ENCODE measurements around the gene CTNND2.

CTNND2 gene

DNA sequence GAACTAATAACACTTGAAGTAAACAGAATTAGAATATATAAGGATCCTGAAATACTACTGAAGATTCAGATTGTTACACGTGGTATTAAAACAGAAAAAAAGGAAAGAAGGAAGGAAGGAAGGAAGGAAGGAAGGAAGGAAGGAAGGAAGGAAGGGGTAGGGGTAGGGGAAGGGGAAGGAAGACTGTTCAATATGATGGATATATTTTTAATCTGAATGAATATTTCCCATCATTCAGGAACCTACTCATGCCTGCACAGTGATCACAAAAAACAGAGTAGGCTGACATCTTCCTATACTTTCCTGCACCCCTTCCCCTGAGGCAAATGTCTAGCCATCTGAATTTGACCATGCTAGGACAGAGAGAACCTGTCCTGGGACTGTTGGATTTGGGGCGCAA, 133.9 kb downstream of the CTNND2 start:
- DNase-seq (ENCODE audit: low read depth) = no peak

DNA sequence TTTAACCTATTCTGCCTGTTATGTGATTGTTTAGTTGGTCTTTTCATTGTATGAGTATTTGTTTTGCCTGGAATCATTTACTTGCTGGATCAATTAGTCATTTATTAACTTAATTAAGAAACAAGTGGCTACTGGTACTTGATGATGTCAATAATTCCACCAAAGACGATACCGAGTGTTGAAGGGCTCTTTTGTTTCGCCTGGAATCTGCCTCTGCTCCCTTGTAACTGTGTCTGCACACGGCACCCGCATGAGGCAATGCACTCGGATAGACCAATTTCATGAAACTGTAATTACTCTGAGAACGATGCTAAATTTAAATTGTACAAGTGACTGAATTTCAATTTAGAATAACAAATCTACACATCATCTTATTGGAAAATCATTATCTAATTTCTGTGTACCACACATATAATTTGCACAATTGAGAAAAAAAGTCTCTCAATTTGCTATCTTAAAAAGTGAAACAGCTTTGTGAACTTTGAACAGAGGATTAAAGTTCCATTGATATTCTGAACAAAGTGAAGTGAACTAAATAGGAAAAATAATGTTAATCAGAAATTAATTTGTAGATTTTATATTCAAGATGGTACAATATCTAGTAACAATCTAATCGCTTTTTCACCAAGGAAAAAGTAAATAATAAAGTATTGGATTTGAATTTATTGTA, 143.2 kb downstream of the CTNND2 start:
- DNase-seq (ENCODE audit: low read depth) = no peak

DNA sequence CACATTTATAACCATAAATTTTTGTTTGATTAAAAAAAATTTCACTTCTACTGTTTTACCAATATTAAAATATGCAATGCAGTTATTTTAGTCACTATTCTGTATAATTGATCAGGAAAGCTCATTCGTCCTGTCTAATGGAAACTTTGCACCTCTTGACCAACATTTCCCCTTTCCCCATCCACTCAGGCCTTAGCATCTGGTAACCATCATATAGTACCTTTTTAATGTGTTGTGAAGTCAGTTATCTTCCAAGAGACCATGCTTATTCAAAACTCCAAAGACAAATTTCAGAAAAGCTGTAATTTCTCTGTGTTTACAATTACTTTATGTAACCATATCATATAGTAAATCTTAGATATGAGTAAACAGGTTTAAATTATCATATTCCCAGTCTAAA, 145.9 kb downstream of the CTNND2 start:
- no peak for DNase-seq (ENCODE audit: low read depth)

DNA sequence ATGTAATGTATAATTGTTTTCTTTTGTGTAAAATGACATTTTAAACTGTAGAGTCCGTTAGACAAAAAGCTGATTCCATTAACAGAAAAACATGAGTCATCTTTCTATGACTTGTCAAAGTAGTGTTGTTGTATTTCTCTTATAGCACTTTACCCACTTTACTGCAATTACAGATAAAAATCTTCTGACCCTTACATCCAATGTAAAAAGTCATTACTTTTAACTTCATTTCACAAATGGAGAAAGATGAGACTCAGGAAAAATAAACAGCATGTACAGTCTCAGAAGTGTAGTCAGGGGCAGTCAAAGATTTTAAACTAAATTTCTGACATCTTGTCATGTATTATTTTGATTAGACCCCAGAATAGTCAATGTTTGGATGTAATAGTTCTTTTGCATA, 146.6 kb downstream of the CTNND2 start:
- no peak for DNase-seq (ENCODE audit: low read depth)

DNA sequence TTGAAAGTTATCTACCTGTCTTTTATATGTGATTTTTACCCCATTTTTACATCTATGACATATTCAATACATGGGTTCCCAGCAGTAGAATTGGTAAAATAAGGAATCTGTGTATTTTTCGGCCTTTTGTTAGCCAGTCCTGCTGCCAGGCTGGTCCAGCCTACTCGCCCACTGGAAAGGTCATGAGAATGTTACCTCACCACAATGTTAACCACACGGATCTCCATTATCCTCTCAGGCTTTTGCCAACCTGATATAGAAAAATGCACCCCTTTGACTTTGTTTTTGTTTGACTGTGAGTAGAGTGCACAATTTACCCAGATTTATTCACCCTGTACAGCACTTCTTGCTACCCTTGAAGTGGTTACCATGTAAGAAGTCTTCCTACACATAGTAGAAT, 167.2 kb downstream of the CTNND2 start:
- no peak for DNase-seq (ENCODE audit: low read depth)

DNA sequence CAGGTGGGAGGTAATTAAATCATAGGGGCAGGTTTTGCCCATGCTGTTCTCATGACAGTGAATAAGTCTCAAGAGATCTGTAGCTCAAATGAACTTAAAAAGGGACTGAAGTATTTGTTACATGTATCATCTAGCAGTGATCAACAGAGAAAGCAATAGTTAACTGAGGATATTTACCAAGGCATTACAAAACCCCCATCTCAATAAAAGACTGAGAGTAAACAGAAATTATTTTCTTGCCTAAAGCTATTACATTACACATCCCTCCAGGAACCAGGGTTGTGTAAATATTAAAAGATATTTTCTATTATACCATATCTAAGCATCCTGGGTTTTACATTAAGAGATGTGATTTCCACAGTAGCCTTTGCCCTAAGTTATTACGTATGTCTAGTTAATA, 169.9 kb downstream of the CTNND2 start:
- DNase-seq (ENCODE audit: low read depth) = no peak

DNA sequence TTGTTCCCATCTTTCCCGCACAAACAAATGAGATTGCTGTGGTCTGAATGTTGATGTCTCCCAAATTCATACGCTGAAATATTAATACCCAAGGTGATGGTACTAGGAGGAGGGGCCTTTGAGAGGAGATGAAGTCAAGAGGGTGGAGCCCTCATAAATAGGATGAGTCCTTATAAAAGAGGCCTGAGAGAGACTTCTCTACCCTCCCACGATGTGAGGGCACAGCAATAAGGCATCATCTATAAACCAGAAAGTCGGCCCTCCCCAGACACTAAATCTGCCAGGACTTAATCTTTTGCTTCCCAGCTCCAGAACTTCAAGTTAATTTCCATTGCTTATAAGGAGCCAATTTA, 170.4 kb downstream of the CTNND2 start:
- no peak for DNase-seq (ENCODE audit: low read depth)

DNA sequence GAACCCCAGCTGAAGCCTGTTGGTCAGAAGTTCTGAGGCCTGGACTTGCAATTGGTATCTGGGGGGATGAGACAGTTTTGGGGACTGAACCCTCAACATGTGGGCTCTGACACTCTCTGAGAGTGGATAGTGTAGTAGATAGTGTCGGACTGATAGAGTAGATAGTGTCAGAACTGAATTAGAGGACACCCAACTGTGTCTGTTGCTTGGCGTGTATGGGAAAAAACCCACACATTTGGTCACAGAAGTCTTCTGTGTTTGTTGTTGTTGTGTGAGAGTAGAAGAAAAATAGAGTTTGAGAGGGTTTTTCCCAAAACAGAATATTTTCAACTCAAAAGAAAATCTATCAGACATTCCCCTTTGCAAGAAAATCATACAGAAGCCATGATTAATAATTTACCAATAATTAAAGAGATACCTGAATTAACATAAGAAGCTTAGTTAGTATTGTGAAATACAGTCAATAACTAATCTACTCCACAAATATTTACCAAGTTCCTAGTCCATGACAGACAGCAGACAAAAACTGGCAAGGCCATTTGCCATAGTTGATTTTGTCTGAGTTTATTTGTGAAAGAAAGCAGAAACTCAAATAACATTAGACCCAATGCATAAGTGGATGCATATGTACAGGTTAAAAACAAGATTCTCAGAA, 170.9 kb downstream of the CTNND2 start:
- DNase-seq (ENCODE audit: low read depth) = no peak

DNA sequence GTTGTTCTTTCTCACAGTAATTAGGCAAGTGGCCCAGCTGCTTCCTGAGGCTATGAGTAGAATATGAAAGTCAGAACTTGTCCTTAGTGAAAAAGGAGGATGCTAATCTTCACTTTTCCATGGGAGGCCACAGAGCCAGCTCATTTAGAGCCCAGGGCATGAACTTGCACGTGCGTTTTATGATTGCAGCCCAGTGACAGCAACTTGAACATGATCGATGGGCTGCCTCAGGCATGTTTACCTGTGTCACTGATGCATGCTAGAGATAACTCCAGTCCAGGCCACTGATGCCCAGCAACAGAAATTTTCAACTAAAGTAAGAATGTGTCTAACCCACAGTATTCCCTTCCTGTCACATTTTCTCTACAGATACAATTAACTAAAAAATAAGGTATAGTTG, 179.3 kb downstream of the CTNND2 start:
- DNase-seq (ENCODE audit: low read depth) = no peak

DNA sequence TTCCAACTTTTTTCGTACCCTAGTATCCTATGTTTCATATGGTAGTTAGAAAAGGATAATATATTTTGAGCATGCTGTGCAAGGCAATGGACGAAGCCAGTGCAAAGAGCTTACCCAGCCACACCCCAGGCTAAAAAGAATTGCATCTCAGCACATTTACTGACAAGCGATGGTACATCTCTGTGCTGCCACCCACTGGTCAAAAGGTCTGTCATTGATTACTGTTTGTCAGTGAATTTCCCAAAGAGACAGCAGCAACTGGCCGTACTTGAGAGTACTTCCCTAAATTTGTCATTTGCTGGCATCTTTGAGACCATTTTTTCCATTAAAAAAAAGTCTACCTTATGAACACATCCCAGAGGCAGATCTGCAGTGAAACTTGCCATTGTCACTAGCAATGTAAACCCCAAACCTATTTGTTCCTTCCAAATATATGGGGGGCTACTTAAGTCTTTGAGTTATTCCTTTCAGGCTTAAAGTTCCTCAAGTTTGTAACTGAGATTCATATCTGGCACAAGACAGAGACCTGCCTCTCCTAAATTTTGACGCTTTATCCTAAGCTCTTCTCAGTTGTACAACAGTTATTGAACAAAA, 184.3 kb downstream of the CTNND2 start:
- no peak for DNase-seq (ENCODE audit: low read depth)

DNA sequence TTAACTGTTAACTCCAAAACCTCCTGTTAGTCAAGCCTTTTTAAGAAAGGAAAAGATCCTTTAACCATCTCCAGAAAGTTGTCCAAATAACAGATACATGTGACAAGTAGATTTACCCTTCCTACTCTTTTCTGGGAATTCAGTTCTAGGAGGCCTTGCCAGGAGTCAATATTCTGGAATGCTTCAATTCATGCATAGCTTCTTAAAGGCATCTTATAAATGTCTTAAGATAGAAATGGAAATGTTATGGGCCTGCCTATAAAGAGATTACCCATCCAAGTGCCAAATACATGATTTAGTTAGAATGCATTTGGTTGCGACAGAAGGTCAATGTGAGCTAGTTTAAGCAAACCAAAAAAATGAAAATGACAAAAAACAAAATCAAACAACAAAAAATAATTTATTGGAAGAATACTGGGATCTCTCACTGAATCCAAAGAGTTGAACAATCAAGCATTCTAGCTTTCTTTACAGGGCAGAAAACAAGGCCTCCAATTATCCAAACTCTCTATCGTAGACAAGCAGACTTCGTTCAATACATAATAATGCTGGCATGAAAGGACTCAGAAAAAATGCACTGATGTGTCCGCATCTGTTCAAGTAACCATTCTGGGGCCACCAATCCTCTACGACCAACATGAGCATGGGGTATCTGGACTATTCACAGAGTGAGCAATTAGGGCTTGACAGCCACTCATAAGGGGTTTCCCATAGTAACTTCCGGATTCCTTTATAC, 188.6 kb downstream of the CTNND2 start:
- DNase-seq (ENCODE audit: low read depth) = no peak

DNA sequence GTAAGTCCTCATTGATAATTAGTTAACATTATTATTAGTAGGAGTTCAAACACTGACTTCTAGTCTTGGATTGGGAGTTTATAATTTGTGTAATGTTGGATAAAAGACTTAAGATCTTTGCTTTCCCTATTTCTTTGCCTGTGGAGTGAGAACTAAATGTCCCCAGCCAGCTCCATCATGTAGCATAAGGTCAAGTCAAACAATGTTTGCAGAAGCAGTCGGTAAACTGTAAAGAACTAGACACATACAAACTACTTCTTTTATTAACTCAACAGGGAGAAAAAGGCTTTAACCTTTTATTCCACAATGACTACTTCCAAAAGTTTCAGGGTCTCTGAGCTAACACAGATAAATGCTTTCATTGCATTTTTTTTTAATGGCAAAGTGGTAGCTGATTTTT, 192.3 kb downstream of the CTNND2 start:
- no peak for DNase-seq (ENCODE audit: low read depth)

DNA sequence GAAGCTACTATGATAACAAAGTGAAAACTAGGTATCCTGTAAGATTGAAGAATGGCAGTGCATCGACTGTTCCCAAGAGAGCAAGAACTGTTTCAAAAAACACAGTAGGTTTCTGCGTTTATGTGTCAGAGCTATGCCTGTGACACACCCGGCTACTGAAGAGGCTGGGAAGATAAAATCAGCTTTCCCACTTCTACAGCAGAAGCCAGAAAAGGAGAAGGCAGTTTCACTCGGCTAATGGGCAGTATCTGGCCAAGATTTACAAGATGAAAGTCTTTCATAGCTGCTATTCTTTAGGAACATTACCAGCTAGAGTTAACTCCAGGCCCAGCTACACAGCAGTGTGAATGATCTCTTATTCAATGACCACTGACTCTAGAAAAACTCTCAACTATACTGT, 195.2 kb downstream of the CTNND2 start:
- no peak for DNase-seq (ENCODE audit: low read depth)

DNA sequence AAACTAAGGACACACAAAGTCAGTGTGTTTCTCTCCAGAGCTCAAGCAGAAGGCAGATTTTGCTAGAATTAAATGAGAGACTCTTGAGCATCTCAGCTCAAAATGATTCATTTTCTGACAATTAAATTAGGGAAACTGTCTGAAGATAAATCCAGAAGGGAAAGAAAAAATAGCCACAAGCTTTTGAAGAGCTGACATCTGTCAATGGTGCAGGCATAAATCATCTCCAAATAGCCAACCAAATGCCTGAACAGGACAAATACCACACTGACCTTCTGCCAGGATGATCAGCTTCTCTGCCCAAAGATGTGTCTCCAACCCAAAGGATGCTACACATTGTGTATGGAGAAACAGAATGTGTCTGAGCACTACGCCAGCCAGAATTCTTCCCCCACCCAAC, 199.3 kb downstream of the CTNND2 start:
- no peak for DNase-seq (ENCODE audit: low read depth)

DNA sequence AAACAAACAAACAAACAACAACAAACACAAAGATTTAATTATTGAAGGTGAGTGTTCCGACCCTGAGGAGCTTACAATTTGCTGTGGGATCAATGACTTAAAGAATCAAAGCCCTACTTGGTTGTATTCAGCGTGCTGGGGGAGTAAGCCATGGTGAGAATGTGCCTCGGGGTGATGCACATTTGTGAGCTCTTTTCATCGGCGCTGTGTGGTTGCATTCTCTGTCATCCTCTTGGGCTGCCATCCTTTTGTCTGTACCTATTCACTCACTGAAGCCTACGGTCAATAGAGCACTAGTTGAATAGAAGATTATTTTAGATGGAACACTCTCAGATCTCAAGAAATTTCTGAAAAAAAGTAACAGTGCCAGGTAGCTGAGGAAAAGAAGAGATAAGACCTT, 203.9 kb downstream of the CTNND2 start:
- DNase-seq (ENCODE audit: low read depth) = no peak

DNA sequence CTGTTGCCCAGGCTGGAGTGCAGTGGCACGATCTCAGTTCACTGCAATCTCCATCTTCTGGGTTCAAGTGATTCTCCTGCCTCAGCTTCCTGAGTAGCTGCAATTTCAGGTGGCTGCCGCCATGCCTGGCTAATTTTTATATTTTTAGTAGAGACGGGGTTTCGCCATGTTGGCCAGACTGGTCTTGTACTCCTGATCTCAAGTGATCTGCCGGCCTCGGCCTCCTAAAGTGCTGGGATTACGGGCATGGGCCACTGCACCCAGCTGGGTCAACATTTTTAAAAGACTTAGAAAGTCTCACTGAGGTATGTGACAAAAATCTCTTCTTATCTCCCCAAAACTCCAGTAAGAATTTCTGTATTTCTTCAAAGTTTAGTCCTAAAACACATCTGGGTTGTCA, 211.6 kb downstream of the CTNND2 start:
- DNase-seq (ENCODE audit: low read depth) = no peak

DNA sequence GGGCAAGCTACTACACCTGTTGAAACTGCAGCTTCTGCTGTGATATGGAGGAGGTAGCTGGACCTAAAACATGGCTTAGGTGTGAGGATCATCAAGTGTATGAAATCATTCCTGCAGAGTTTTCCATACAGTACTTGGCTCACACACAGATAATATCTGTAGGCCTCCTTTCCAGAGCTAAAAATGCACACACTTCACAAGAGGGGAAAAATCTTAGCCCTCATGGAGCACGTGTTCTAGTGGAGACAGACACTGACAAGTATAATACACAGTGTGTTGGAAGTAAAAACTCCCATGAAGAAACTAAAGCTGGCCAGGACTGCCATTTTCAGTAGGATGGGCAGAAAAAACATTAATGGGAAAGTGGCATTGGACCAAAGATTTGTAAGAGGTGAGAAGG, 216.7 kb downstream of the CTNND2 start:
- no peak for DNase-seq (ENCODE audit: low read depth)

DNA sequence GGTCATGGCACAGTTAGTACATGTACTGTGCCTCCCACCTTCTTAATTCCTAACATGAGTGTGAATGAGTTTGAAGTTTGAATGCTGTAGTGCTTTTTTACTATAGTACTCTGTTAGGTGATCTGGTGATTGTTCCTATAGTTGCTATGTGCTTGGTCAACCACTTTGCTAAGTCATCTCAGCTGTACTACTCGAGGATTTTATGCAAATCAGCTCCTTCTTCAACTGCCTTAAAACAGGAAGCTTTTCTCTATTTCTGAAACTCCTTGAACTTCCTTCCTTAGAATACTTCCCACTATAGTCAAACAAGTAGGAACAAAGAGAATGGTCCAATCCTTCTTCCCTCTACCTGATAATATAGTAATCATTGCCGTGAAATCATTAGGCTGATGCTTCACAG, 219.6 kb downstream of the CTNND2 start:
- DNase-seq (ENCODE audit: low read depth) = no peak

DNA sequence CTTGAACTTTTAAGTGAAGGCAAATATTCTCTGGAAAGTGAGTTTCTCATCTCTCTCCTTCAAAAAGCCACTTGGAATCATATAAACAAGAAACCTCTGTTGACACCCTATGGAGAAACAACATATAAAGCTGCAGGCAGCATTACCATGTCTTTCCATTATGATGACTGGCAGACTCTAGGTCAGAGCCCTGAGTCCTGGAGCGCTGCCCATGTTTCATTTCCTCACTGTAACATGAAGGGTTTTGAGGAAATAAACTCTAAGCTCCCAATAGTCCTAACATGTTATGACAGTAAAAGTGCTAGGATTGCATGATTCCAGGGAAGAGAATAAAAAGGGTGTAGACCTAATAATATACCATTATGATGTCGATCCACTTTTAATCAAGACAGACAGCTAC, 220.6 kb downstream of the CTNND2 start:
- no peak for DNase-seq (ENCODE audit: low read depth)

DNA sequence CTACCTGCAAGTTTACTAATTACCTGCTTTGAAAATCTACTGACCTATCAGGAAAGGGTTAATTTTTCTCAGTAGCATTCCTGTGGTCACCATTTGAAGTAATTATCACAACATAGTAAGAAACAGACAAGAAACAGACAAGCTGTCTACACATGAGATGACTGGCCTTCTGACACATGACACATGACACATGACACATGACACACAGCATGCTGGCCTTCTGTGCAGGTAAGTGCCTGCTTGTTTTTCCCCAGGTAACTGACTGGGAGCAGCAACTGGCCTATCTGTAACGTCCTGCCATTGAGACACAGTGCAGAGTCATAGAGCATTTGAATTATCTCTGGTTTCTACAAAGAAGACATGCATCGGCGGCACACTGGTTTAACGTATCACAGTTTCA, 222.4 kb downstream of the CTNND2 start:
- no peak for DNase-seq (ENCODE audit: low read depth)

DNA sequence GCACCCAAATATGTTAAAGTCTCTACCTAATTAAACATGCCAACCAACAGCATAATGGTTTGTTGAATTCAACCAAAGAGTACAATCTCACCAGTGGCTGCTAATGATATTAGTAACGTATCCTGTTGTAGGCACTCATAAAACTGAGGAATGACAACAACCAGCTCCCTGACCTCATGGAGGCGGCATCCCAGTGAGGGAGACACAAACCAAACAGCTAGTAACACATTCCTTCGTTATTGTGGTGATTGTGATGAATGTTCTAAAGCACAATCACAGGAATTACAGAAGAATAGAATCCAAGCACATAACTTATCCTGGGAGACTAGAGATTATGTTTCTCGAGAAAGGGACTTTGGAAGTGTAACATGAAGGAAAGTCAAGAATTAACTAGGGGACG, 224.6 kb downstream of the CTNND2 start:
- no peak for DNase-seq (ENCODE audit: low read depth)

DNA sequence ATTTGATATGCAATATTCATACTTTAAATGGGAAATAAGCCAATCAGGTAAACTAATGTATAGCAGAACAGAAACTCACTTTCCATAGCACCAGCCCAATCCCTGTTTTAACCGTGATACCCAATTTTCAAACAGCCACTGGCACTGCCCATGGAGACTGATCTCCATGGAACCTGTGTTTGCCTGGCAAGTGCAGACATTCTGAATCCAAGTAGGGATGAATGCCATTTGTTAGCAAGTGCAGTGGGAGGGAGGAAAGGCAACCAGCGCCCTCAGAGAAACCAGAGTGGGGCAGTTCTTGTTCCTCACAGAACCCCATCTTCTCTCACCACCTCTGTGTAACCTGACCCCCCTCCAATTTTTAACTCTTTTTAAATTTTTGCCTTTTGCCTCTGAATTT, 229.1 kb downstream of the CTNND2 start:
- no peak for DNase-seq (ENCODE audit: low read depth)

DNA sequence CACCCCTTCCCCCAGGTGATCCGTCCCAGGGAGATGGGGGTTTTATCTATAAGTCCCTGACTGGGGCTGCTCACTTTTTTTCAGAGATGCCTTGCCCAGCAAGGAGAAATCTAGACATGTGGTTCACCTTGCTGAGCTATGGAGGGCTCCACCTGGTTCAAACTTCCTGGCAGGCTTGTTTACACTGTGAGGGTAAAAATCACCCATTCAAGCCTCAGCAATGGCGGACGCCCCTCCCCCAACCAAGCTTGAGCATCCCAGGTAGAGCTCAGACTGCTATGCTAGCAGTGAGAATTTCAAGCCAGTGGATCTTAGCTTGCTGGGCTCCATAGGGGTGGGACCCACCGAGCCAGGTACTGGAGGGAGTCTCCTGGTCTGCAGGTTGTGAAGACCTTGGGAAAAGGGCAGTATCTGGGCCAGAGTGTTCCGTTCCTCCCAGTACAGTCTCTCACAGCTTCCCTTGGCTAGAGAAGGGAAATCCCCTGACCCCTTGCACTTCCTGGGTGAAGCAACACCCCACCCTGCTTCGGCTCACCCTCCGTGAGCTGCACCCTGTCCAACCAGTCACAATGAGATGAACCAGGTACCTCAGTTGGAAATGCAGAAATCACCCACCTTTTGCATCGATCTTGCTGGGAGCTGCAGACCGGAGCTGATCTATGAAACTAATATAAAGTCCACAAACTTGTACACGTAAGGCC, 231.7 kb downstream of the CTNND2 start:
- no peak for DNase-seq (ENCODE audit: low read depth)

Measured in stimulated activated CD8-positive, alpha-beta memory T cell treated with anti-CD3 and anti-CD28 coated beads, Interleukin-4, amount 100 ng/mL, for 24 hours (primary cell).